DMS79 treated with DMSO at 0.1 percent for 48 hours (cell line): ENCODE data around the gene SCAPER.
"Not testable (repeated sequence)": the region's sequence is repeated elsewhere in the genome, so short reads cannot be mapped to it uniquely, and the experiment has no call there.

Source experiments
- DNase-seq: peaks from one replicate; lab custom pipeline; 2025; lab: John Stamatoyannopoulos, UW

Gene SCAPER

GRCh38 chr15:76321602-76322001 is 583.5 kb downstream of the SCAPER start:
- no peak for DNase-seq

GRCh38 chr15:76321171-76321570 is 584.0 kb downstream of the SCAPER start:
- no peak for DNase-seq

GRCh38 chr15:76320012-76320411 is 585.1 kb downstream of the SCAPER start:
- no peak for DNase-seq

GRCh38 chr15:76313731-76314130 is 591.4 kb downstream of the SCAPER start:
- DNase-seq = no peak

- DNase-seq = not testable (repeated sequence)
Measured at GRCh38 chr15:76313175-76313567, 592.0 kb downstream of the SCAPER start.

- no peak for DNase-seq
Measured at GRCh38 chr15:76312540-76313174, 592.5 kb downstream of the SCAPER start.

- DNase-seq = peak; percentile 76
Measured at GRCh38 chr15:76311100-76311953, 593.8 kb downstream of the SCAPER start, which contains the start of gene ETFA. Gene ETFA, minus strand, starts transcription at chr15:76311469. Its CDS starts 81 bp downstream, at chr15:76311388.

- DNase-seq = no peak
Measured at GRCh38 chr15:76310475-76311099, 594.6 kb downstream of the SCAPER start.

- no peak for DNase-seq
Measured at GRCh38 chr15:76309601-76310330, 595.4 kb downstream of the SCAPER start.

- no peak for DNase-seq
Measured at GRCh38 chr15:76303909-76304308, 601.2 kb downstream of the SCAPER start.

GRCh38 chr15:76299786-76300185 is 605.4 kb downstream of the SCAPER start:
- DNase-seq = no peak

- no peak for DNase-seq
Measured at GRCh38 chr15:76298986-76299385, 606.2 kb downstream of the SCAPER start.

GRCh38 chr15:76297951-76298350 is 607.2 kb downstream of the SCAPER start:
- DNase-seq = not testable (repeated sequence)
